CD4-positive, alpha-beta T cell treated with Interleukin-2 at 100 ng/mL for 4 hours (primary cell): Measurements from ENCODE around the gene DAPK2.
A peak's percentile ranks its signal among the peaks of the same experiment; 100 is the strongest.

Experiments
- DNase-seq: peaks from one replicate; pipeline ENCODE4 v3.0.0-alpha.2; 2020; ENCODE audit warnings: low spot score

Gene DAPK2

DNA sequence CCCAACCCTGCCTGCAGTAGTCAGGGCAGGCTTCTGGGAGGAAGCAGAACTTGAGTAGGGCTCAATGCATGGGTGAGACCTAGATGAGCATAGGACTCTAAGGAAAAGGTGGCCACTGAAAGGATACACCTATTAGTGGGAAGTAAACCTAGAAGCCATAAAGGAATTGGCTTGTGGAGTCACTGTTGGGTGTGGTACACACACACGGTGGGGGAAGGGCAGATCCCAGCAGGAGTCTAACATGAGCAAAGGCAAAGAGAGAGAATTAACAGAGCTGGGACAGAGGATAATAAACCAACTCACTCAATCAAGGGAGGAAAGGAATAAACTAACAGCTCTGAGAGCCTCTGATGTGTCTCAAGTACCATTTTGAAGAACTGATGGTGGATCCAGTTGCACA lies 23.1 kb downstream of the DAPK2 start:
- DNase-seq, result no peak

GRCh38 chr15:64022571-64022970 lies 23.7 kb downstream of the DAPK2 start:
- no peak for DNase-seq

- no peak for DNase-seq
Measured at GRCh38 chr15:64019764-64020163, 26.5 kb downstream of the DAPK2 start.

- DNase-seq, result no peak
Measured at GRCh38 chr15:64017591-64018163, 28.6 kb downstream of the DAPK2 start.

DNA sequence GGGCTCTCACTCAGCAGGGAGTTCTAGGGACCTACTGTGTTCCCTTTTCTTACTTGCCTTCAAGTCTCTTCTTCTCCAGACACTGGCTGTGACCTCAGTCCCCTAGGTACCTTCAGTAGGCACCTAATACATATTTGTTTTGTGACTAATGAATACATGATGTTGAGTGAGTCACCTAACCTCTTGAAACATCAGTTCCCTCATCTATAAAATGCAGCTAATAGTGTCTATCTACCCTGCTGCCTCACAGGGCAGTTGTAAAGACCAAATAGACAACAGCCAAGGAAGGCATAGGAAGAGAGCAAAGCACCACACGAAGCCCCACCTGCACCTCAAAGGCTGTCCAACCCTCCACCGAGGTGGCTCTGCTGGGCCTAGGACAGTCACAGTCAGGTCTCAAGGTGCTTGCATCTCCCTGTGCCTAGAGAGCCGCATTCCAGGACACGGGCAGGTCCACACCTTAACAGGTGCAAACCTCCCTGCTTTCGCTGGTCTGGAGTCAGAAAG lies 29.1 kb downstream of the DAPK2 start:
- DNase-seq, result no peak

GRCh38 chr15:64016257-64016656 lies 30.0 kb downstream of the DAPK2 start:
- DNase-seq, result no peak

DNA sequence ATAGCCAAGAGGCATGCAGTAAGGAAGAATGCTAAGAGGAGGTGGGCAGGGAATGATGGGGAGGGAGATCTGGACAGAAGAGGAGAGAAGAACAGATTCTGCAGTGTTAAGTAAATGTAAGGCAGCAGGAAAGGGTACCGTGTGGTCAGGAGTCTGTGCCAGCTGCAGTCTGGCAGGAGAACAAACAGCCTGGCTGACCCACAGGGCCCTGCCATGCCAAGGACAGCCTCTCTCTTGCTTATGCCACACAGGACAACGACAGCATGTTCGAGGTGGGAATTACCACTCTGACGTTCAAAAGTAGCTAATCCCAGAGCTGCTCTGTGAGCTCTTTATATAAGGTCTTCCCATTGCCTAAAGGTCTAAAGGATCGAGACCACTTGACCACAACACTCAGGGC lies 31.3 kb downstream of the DAPK2 start:
- no peak for DNase-seq

DNA sequence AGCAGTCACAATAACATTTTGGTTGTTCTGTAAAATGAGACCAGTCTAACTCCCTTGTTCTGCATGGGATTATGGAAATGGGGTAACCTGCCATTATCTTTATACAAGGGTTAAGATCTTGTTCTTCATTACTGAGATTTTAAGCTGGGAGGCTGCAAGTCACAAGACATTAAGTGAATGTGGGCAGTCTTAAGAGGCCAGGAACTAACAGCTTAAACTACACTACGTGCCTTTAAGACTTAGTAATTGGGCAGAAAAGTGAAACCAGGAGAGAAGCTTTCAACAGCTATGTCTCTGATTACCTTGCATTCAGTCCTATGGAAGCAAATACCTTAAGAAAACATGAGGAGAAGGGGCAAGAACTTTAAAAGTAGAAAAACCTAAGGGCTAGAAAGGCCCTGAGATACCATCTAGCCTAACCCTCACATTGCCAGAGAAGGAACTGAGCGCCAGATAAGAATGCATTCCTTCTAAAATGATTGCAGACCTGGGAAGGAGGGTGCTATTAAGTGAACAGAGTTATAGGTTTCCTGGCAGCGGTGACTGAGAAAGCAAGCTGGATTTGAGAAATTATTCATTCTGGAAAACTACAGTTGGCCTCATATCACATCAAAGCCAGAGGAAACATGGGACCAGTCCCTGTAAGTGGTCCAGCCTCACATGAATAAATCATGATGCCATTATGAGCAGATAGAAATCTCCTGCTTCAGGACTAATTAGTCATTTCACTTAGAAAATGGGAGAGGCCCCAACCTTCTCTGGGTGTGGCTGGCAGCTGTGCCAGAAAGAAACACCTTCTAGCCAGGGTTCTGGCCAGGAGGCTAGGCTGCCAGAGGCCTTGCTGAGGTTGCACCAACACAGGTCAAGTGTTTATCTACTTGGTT lies 32.9 kb downstream of the DAPK2 start:
- peak; percentile 23 for DNase-seq

GRCh38 chr15:64011736-64012135 lies 34.5 kb downstream of the DAPK2 start:
- DNase-seq, result no peak

- peak; percentile 94 for DNase-seq
Measured at GRCh38 chr15:64010719-64011118, 35.6 kb downstream of the DAPK2 start.

DNA sequence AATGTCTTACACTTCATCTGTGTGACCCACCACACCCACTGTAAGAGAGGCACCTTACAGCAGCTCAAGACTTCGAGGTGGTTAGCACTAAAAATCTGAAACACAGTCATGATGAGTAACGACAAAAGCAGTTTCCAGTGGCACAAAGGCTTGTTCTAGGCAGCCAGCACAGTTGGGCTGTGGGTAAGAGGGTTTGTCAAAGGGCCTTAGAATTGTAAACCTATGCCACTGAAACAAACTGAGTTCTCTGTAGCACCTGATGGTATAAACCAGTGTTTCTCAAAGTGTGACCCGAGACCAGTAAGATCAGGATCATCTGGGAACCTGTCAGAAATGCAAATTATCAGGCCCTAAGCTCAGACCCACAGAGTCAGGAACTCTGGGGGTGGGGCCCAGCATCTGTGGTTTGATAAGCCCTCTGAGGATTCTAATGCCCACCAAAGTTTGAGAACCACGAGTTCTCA lies 36.5 kb downstream of the DAPK2 start:
- peak; percentile 83 for DNase-seq

DNA sequence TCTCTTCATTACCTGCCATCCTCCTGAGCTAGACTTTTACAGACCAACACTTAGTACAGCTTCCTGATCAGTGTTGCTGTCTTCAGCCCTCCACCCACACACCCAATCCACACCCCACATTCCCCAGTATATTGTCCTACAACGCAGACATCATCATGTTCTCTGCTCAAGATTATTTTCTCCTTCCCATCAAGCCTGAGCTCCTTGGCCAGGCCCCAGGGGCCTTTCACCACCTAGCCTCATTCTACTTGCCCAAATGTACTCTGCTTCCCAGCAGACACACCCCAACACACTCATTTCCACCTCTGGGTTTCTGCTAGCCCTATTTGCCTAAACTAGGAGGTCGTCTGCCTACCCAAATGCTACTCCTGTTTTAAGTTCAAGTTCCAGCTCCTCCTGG lies 37.0 kb downstream of the DAPK2 start:
- DNase-seq, result no peak

DNA sequence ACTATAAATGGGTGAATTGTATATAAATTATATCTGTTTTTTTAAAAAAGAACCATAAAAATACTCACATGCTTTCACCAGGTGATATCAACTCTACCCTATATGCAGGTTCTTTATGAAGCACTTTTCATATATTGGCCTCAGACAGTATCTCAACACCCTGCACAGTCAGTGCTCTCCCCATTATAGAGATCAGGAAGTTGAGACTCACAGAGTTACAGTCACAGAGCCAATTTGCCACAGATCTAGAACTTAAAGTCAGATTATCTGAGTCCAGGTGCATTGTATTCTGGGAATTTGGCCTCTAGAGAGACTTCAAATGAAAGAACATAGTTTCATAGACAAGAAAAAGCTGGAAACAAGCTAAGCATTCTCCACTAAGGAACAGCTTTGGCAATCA lies 38.1 kb downstream of the DAPK2 start:
- no peak for DNase-seq

DNA sequence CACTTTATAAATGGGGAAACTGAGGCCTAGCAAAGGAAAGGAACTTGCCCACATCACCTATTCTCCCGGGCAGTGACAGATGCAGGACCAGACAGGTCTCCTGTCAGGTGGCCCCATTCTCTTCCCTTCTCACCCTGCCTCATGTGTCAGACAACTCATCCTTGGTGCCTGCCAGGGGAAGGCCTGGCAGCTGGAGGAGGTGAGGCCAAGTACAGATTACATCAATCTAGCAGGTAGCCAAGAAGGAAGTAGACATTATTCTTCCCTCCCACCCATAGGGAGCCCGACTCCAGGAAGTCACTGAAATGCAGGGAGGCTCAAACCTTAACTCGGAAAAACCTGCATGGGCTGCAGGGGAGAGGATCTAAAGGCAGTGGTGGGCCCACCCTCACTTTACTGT lies 39.6 kb downstream of the DAPK2 start:
- DNase-seq, result no peak

GRCh38 chr15:64004587-64004986 lies 41.7 kb downstream of the DAPK2 start:
- DNase-seq, result no peak

DNA sequence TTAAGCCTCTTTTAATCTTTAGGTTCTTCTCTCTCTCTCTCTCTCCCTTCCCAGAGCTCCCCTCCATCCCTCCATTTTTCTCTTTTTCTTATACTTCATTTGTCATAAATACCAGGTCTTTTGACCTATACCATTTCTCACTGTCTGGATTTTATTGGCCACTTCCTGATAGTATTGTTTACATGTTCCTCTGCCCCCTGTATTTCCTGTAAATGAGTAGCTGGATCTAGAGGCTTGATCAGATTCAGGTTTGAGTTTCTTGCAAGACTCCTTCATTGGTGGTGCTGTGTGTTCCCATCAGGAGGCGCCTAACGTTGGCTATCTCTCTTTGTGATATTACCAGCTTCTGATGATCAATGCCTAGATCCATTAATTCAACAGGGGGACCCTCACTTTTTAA lies 42.2 kb downstream of the DAPK2 start:
- DNase-seq, result no peak

DNA sequence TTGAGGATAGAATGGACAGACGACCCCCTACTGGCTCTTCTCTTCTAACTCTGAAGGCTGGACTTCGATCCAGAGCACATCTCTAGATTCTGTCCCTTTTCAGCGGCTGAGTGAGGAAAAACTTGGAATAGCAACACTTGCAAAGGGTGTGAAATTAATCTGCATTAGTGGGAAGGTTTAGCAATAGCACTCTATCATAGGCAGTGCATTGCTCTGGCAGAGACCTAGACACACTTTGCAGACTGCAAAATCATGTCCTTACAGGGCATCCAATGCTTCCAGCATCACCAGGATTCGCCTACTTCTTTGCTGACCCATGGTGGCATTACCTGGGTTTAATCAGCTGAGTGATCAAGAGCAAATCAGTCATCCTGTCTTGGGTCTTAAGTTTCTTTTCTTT lies 43.1 kb downstream of the DAPK2 start:
- no peak for DNase-seq

- DNase-seq, result no peak
Measured at GRCh38 chr15:64001148-64001547, 45.1 kb downstream of the DAPK2 start.

DNA sequence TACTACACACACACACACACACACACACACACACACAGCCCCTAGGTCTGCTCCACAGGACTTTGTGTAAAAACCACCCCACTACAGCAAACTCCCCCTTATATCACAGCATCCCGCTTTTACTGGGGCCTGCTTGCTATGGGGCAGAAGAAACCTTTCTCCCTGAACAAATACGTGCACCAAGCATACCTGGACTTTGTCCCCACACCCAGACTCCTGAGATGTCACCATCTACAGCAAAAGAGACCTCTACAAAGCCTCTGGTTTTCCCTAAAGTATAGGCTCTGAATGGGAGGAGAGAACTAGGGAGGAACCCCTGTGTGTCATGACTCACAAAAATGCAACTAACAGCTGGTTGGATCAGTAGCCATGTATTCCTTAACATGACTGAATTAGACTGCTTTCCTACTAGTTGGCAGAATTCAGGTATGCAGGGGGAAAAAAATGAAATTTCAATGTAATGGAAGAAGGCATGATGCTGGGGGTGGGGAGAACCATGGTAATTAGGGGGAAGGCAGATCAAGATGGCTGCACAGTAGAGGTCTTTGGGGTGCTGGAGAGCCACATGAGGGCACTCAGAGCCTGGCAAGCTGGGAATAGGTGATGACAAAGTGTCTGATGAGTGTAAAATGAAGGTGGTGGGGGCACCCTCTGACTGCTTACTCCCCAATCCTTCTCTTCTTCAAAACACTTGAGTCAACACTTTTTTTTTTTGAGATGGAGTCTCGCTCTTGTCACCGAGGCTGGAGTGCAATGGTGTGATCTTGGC lies 45.9 kb downstream of the DAPK2 start:
- DNase-seq, result no peak

- DNase-seq, result no peak
Measured at GRCh38 chr15:63999177-63999576, 47.1 kb downstream of the DAPK2 start.

DNA sequence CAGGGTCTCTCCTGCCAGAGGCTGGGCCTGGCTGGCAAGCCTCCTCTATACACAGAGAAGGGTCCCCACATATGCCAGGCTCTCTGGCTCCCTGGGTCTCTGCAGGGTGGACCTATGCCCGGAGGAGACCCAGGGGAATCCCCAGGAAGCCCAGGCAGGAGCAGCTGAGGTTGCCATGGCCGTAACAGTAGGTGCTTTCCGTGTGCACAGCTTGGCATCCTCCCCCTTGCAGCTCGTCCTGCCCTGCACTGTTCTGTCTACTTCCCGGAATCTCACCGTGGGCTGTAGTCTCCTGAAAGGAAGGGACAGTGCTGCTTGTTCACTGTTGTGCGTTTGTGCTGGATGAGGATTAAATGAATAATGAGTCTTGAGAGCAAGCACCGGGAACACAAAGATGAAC lies 47.8 kb downstream of the DAPK2 start:
- DNase-seq, result no peak

DNA sequence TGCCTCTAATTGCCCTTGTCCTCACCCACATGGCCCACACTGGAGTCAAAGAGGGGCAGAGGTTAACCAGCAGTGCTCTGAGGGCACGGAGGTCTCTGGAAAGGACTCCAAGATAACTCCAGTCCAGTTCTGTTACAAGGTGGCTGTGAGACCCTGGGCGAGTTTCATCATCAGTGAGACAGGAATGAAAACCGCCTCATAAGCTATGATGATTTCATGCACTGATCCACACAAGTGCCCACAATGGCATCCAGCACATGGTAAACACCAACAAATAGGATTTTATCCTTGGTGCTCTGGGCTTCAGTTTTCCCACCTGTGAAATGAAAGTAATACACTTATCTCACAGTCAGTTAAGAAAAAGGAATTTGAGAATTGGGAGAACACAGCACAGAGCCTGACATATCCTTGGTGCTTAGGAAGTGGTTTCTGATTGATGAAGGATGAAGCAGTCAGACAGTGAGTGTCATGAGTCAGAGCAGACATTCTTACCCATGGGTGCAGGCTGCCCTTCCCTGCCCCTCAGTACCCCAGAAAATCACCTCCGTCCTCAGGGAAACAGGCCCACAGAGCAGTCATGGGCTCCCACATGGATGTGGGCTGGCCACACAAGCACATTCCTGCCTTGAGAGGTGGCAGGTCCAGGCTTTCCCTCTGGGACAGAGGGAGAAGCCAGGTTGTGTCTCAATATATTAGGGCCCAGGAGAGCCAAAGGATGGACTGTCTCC lies 48.4 kb downstream of the DAPK2 start:
- DNase-seq, result no peak
